Mucosa of rectum (tissue), 2 donors: ENCODE data around the gene CDX4.

Source experiments
- H3K27ac ChIP-seq, 2 donors: one replicate each; pipeline ENCODE4 v1.7.0; 2013; ENCODE audit warnings: inconsistent platforms in 2 of 2, low read depth in 2 of 2, low read length in 2 of 2
- H3K27me3 ChIP-seq, 2 donors: one replicate each; pipeline ENCODE4 v1.7.0; 2013; ENCODE audit warnings: low read length in 2 of 2; ENCODE audit not compliant: control insufficient read depth in 2 of 2, insufficient read depth in 2 of 2
- H3K36me3 ChIP-seq, 2 donors: one replicate each; pipeline ENCODE4 v1.7.0; 2013; ENCODE audit warnings: low read length in 2 of 2; ENCODE audit not compliant: control insufficient read depth in 2 of 2, insufficient read depth in 2 of 2
- H3K4me1 ChIP-seq, 2 donors: one replicate each; pipeline ENCODE4 v1.7.0; 2013; ENCODE audit warnings: low read length in 2 of 2, mild to moderate bottlenecking in 1 of 2; ENCODE audit not compliant: control insufficient read depth in 2 of 2, insufficient read depth in 2 of 2
- H3K4me3 ChIP-seq, 2 donors: one replicate each; pipeline ENCODE4 v1.7.0; 2013; ENCODE audit warnings: low read length in 2 of 2
- H3K9ac ChIP-seq, 2 donors: one replicate each; pipeline ENCODE4 v1.7.0; 2013; ENCODE audit warnings: low read length in 2 of 2, low read depth in 1 of 2, mild to moderate bottlenecking in 1 of 2
- H3K9me3 ChIP-seq, 2 donors: one replicate each; pipeline ENCODE4 v1.7.0; 2013; ENCODE audit warnings: low read length in 2 of 2; ENCODE audit not compliant: control insufficient read depth in 2 of 2
- donor health status: healthy.
- donor health status: Normal muscosa, but diverticular disease.

Gene CDX4

GRCh38 chrX:73446831-73447230 is at the start of gene CDX4:
Gene CDX4, plus strand, starts transcription at chrX:73447053. Its CDS starts 201 bp downstream, at chrX:73447254.
- no peaks in the 10 kb centered on the region for H3K36me3 ChIP-seq
- no peak within 1 kb of the TSS for H3K9ac ChIP-seq
- H3K27ac ChIP-seq = no peak within 1 kb of the TSS
- H3K4me1 ChIP-seq = no peaks in the 10 kb centered on the region
- peaks cover 8 to 10% of the 10 kb centered on the region in 2 donors for H3K27me3 ChIP-seq
- H3K4me3 ChIP-seq = no peak within 1 kb of the TSS
- no peaks in the 10 kb centered on the region for H3K9me3 ChIP-seq

- Histone ChIP-seq H3K9me3 (no peaks in the 10 kb centered on the region), H3K36me3 (no peaks in the 10 kb centered on the region), H3K4me1 (no peaks in the 10 kb centered on the region), H3K27ac (no peak overlapping the region), H3K9ac (no peak overlapping the region), H3K27me3 (peaks cover 0 to 2% of the 10 kb centered on the region in 2 donors), H3K4me3 (no peak overlapping the region)
Measured at GRCh38 chrX:73398185-73398914, 48.5 kb upstream of the CDX4 start.

GRCh38 chrX:73400136-73400748 is 46.6 kb upstream of the CDX4 start:
- no peaks in the 10 kb centered on the region for H3K9me3 ChIP-seq
- no peak overlapping the region for H3K9ac ChIP-seq
- H3K4me3 ChIP-seq = no peak overlapping the region
- H3K27me3 ChIP-seq = peaks cover 0 to 2% of the 10 kb centered on the region in 2 donors
- H3K36me3 ChIP-seq = no peaks in the 10 kb centered on the region
- H3K4me1 ChIP-seq = no peaks in the 10 kb centered on the region
- no peak overlapping the region for H3K27ac ChIP-seq

- no peak overlapping the region for H3K27ac ChIP-seq
- H3K27me3 ChIP-seq = peaks cover 0 to 2% of the 10 kb centered on the region in 2 donors
- no peak overlapping the region for H3K4me3 ChIP-seq
Measured at GRCh38 chrX:73401591-73402266, 45.1 kb upstream of the CDX4 start.

GRCh38 chrX:73412930-73413329 is 33.9 kb upstream of the CDX4 start:
- H3K27ac ChIP-seq = no peak overlapping the region
- H3K4me1 ChIP-seq = no peaks in the 10 kb centered on the region
- no peak overlapping the region for H3K9ac ChIP-seq
- H3K4me3 ChIP-seq = no peak overlapping the region
- H3K9me3 ChIP-seq = no peaks in the 10 kb centered on the region
- no peaks in the 10 kb centered on the region for H3K27me3 ChIP-seq
- H3K36me3 ChIP-seq = no peaks in the 10 kb centered on the region

More at GRCh38 chrX:73401591-73402266, 45.1 kb upstream of the CDX4 start:
- Histone ChIP-seq H3K9me3 (no peaks in the 10 kb centered on the region), H3K4me1 (no peaks in the 10 kb centered on the region), H3K36me3 (no peaks in the 10 kb centered on the region), H3K9ac (no peak overlapping the region)

- Histone ChIP-seq H3K4me3 (no peak overlapping the region), H3K9ac (no peak overlapping the region), H3K36me3 (no peaks in the 10 kb centered on the region), H3K9me3 (no peaks in the 10 kb centered on the region), H3K4me1 (no peaks in the 10 kb centered on the region), H3K27me3 (peaks cover 8 to 10% of the 10 kb centered on the region in 2 donors), H3K27ac (no peak overlapping the region)
Measured at GRCh38 chrX:73447311-73447794, 500 bp downstream of the CDX4 start.

GRCh38 chrX:73448379-73448778 is 1.5 kb downstream of the CDX4 start:
- peaks cover 8 to 10% of the 10 kb centered on the region in 2 donors for H3K27me3 ChIP-seq

GRCh38 chrX:73455171-73455570 is 8.3 kb downstream of the CDX4 start:
- no peak overlapping the region for H3K4me3 ChIP-seq
- peaks cover 0 to 8% of the 10 kb centered on the region in 2 donors for H3K27me3 ChIP-seq
- no peak overlapping the region for H3K9ac ChIP-seq

More at GRCh38 chrX:73448379-73448778, 1.5 kb downstream of the CDX4 start:
- no peaks in the 10 kb centered on the region for H3K36me3 ChIP-seq
- no peaks in the 10 kb centered on the region for H3K4me1 ChIP-seq
- no peak overlapping the region for H3K9ac ChIP-seq
- no peak overlapping the region for H3K4me3 ChIP-seq
- no peaks in the 10 kb centered on the region for H3K9me3 ChIP-seq
- no peak overlapping the region for H3K27ac ChIP-seq

GRCh38 chrX:73457306-73457705 is 10.5 kb downstream of the CDX4 start:
- Histone ChIP-seq H3K36me3 (no peaks in the 10 kb centered on the region), H3K4me3 (no peak overlapping the region), H3K27me3 (peaks cover 0 to 4% of the 10 kb centered on the region in 2 donors), H3K9me3 (no peaks in the 10 kb centered on the region), H3K4me1 (no peaks in the 10 kb centered on the region), H3K27ac (no peak overlapping the region), H3K9ac (no peak overlapping the region)

More at GRCh38 chrX:73455171-73455570, 8.3 kb downstream of the CDX4 start:
- Histone ChIP-seq H3K4me1 (no peaks in the 10 kb centered on the region), H3K27ac (no peak overlapping the region), H3K9me3 (no peaks in the 10 kb centered on the region), H3K36me3 (no peaks in the 10 kb centered on the region)

- Histone ChIP-seq H3K27me3 (no peaks in the 10 kb centered on the region), H3K4me3 (no peak overlapping the region), H3K27ac (no peak overlapping the region), H3K9ac (no peak overlapping the region), H3K9me3 (no peaks in the 10 kb centered on the region), H3K36me3 (no peaks in the 10 kb centered on the region), H3K4me1 (no peaks in the 10 kb centered on the region)
Measured at GRCh38 chrX:73468376-73468775, 21.5 kb downstream of the CDX4 start.
